Choroid plexus epithelial cell (primary cell): ENCODE data around the gene ARG1.

Experiments
- DNase-seq: peaks from one replicate; pipeline ENCODE4 v3.0.0-alpha.2; 2010; ENCODE audit warnings: low read depth
- H3K4me3 ChIP-seq: 2 replicates; pipeline ENCODE4 v1.5.1; 2011; ENCODE audit warnings: low read depth, mild to moderate bottlenecking, control low read depth, low read length, moderate library complexity
- TF ChIP-seq, protein P1 (sequence below): conservative IDR thresholded peaks from 2 replicates; pipeline ENCODE4 v1.5.1; 2011; ENCODE audit warnings: low read depth, mild to moderate bottlenecking, control low read depth, inconsistent platforms, low read length, moderate library complexity

The ARG1 gene

GRCh38 chr6:131586543-131586942, 13.5 kb downstream of the ARG1 start:
- TF ChIP-seq, protein P1, sequence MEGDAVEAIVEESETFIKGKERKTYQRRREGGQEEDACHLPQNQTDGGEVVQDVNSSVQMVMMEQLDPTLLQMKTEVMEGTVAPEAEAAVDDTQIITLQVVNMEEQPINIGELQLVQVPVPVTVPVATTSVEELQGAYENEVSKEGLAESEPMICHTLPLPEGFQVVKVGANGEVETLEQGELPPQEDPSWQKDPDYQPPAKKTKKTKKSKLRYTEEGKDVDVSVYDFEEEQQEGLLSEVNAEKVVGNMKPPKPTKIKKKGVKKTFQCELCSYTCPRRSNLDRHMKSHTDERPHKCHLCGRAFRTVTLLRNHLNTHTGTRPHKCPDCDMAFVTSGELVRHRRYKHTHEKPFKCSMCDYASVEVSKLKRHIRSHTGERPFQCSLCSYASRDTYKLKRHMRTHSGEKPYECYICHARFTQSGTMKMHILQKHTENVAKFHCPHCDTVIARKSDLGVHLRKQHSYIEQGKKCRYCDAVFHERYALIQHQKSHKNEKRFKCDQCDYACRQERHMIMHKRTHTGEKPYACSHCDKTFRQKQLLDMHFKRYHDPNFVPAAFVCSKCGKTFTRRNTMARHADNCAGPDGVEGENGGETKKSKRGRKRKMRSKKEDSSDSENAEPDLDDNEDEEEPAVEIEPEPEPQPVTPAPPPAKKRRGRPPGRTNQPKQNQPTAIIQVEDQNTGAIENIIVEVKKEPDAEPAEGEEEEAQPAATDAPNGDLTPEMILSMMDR, result no peak
- no peak for DNase-seq
- no peak overlapping the region for H3K4me3 ChIP-seq

- no peak overlapping the region for H3K4me3 ChIP-seq
- DNase-seq, result no peak
- TF ChIP-seq, protein P1, result no peak
Measured at GRCh38 chr6:131587909-131588308, 14.9 kb downstream of the ARG1 start.

DNA sequence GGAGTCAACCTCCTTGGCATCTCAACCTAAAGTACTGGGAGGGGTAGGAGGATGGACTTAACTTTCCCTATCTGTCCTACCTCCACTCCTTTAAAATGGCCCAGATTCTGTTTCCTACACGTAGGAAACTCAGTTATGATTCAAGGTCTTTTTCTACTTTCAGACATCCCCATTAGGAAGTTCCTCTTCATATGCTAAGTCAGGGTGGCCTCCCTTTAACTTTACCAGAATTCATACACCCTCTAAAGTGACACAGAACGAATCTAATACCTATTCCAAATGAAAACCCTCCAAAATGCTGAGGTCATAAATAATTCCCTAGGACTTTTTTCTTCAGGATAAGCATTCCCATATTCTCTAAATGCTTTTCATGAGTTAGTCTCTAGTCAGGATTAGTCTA, 15.6 kb downstream of the ARG1 start:
- TF ChIP-seq, protein P1, result no peak
- no peak overlapping the region for H3K4me3 ChIP-seq
- DNase-seq, result no peak

GRCh38 chr6:131592935-131593334, 19.9 kb downstream of the ARG1 start:
- TF ChIP-seq, protein P1, result no peak
- H3K4me3 ChIP-seq, result no peak overlapping the region
- DNase-seq, result no peak

DNA sequence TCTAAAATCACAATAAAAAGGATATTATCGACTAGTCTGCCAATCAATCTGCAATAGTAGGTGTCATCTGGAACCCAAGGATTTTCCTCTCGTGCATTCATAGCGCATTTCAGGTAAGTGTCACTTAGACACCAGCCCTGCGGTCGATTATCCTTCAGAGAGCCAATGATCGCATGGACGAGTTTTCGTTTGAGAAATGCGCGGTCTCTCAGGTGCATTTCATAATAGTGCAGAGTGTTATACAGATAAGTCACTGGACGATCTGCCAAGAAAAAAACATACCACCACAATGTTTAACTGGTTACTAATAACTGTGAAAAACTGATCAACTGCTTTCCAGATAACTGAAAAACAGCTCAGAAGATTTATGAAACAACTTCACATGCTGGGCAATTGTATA, 21.0 kb downstream of the ARG1 start:
- no peak overlapping the region for H3K4me3 ChIP-seq
- TF ChIP-seq, protein P1, result no peak
- no peak for DNase-seq

DNA sequence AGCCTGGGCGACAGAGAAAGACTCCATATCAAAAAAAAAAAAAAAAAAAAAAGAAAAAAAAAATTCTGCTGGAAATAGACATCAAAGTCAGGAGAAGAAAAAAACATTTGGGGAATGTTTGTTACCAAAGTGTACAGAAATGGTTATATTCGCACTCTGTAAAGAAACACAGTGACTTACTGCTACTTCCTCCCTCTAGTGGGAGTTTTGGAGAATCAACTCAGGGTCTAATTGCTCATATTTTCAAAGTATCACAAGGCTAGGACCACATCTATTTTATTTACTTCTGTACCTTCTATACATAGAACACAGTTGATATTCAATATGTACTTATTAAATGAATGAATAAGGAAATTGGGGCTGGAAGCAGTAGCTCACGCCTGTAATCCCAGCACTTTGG, 24.4 kb downstream of the ARG1 start:
- H3K4me3 ChIP-seq, result no peak overlapping the region
- peak; percentile 45 for DNase-seq
- TF ChIP-seq, protein P1, result peak; percentile 48

DNA sequence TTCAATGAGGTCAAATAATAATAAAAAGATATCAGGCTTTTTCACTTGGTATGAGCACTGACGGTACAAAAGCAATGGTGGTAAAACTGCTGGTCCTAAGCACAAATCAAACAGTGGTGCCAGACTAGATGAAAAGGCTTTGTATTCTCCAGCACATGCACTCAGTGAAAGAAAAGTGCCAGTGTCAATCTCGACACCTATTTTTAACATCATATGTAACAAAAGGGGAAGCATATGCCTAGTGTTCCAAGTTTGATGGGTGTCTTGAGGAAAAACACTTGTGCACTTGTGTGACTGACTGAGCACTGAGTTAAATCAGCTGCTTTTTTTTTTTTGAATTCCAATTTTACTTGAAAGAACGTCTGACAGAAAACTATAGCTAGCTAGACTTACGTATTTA, 27.7 kb downstream of the ARG1 start:
- DNase-seq, result no peak
- TF ChIP-seq, protein P1, result no peak
- H3K4me3 ChIP-seq, result no peak overlapping the region
